HG03139 (cell line): ENCODE results near the gene NUDT2.
"Not testable (repeated sequence)": the region's sequence is repeated elsewhere in the genome, so short reads cannot be mapped to it uniquely, and the experiment has no call there.

Source experiments
- ATAC-seq: cut with Tn5 transposase; IDR thresholded peaks from one replicate; pipeline ENCODE4 v1.9.1; 2021; ENCODE audit not compliant: unreplicated experiment

Gene NUDT2

DNA sequence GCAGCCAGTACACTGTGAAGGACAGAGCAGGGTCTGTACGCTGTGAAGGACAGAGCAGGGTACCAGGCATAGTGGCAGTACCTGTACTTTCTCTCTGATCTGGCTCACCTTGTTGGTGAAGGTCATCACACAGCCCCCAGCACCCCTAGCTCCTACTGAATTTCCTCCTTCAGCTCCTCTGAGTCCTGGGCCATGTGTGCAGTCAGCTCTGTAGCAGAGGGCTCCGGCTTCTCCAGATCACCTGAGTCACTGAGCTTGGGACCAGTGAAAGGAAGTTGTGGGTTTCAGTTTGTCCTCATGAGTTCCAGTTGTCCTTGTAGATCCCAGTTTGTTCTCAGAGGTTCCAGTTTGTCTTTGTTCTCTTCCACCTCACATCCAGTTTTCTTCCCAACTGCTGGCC lies 5.5 kb downstream of the NUDT2 start:
- no peak for ATAC-seq

- no peak for ATAC-seq
Measured at GRCh38 chr9:34335376-34335775, 6.0 kb downstream of the NUDT2 start.

- no peak for ATAC-seq
Measured at GRCh38 chr9:34337403-34337802, 8.0 kb downstream of the NUDT2 start.

- not testable (repeated sequence) for ATAC-seq
Measured at GRCh38 chr9:34338079-34338478, 8.7 kb downstream of the NUDT2 start.

DNA sequence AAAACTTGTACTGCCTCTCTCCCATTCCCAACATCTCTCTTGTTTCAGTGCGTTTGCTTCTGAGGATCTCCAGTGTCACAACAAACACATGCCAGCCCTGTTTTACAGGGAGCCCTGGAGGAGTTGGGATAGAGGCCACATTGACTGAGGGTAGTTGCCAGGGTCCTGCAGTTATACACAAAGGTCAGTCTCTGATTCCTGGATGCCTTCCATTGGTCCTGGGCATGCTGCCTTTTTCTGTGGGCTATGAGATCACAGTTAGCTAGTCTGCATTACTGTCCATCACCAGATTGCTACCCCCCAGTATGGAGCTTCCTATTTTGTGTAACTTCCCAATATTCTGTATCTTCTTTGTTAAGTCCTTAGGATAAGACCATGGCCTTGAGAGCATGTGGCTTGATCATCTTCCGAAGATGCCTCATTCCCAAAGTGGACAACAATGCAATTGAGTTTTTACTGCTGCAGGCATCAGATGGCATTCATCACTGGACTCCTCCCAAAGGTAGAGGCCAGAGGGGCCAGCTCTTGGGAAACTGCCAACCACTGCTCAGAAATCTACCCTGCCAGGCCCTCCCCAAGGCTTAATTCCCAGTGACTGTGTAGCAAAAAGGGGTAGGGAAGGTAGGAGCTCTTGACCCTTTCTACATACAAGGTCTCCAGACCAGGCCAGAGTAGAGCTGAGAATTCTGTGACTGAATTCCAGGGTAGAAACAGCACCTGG lies 9.5 kb downstream of the NUDT2 start:
- ATAC-seq: no peak

- ATAC-seq: no peak
Measured at GRCh38 chr9:34341659-34342295, 12.4 kb downstream of the NUDT2 start.

DNA sequence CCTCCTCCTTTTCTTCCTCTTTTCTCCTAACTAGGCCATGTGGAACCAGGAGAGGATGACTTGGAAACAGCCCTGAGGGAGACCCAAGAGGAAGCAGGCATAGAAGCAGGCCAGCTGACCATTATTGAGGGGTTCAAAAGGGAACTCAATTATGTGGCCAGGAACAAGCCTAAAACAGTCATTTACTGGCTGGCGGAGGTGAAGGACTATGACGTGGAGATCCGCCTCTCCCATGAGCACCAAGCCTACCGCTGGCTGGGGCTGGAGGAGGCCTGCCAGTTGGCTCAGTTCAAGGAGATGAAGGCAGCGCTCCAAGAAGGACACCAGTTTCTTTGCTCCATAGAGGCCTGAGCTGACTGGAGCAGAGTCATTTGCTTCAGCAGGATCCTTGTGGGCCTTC lies 13.7 kb downstream of the NUDT2 start:
- ATAC-seq: no peak

- no peak for ATAC-seq
Measured at GRCh38 chr9:34343605-34344004, 14.2 kb downstream of the NUDT2 start.

DNA sequence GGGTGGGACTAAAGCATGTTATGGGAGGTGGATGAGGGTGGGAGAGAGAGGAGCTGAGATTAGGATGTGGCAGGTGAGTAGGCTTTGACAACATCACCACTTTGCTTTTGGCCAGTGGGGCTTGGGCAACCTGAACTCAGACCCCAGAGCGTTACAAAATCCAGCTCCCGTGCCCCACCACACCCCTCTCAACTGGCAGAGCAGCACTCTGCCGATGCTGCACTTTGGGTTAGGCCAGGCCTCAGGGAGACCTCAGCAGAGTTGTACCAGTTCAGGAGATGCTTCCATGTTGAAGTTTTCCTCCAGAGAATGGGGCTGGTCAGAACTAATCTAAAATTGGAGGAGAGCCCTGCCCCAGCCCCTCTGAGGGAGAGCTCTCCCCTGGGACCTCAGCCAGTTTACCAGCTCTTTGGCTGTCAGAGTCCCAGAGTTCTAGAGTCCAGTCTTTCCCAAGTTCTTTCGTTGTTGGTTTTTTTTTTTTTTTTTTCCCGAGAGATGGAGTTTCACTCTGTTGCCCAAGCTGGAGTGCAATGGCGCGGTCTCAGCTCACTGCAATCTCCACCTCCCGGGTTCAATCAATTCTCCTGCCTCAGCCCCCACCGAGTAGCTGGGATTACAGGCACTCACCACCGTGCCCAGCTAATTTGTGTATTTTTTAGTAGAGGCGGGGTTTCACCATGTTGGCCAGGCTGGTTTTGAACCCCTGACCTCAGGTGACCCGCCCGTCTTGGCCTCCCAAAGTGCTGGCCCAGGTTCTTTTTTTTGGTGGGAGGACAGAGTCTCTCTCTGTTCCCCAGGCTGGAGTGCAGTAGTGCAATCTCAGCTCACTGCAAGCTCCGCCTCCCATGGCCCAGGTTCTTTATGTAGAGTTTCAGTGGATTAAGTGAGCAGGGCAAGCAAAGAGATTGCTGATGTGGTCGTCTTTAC lies 17.8 kb downstream of the NUDT2 start:
- no peak for ATAC-seq

- ATAC-seq: no peak
Measured at GRCh38 chr9:34347800-34348158, 18.4 kb downstream of the NUDT2 start.

- ATAC-seq: no peak
Measured at GRCh38 chr9:34349324-34349723, 20.0 kb downstream of the NUDT2 start.

GRCh38 chr9:34352122-34352652 lies 22.8 kb downstream of the NUDT2 start:
- ATAC-seq: not testable (repeated sequence)

GRCh38 chr9:34352957-34353356 lies 23.6 kb downstream of the NUDT2 start:
- not testable (repeated sequence) for ATAC-seq

GRCh38 chr9:34362614-34363214 lies 33.3 kb downstream of the NUDT2 start:
- no peak for ATAC-seq

- no peak for ATAC-seq
Measured at GRCh38 chr9:34363619-34364351, 34.4 kb downstream of the NUDT2 start.

DNA sequence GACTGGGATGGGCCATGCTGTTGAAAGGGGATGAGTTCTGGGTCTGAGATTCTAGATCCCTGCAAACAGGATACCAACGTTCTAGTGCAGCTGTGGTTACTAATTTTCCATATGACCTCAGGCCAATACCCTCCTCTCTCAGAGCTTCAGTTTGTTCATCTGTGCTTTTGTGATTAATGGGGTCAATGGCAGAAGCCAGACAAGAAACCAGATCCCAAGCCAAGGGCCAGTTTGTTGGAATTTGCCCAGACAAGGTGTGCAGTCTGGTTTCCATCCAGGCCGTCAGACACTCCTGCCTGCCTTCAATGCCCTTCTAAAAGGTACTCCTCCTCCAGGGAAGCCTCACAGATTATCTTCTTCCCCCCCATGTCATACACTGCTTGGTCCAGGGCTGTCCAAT lies 35.9 kb downstream of the NUDT2 start:
- no peak for ATAC-seq

DNA sequence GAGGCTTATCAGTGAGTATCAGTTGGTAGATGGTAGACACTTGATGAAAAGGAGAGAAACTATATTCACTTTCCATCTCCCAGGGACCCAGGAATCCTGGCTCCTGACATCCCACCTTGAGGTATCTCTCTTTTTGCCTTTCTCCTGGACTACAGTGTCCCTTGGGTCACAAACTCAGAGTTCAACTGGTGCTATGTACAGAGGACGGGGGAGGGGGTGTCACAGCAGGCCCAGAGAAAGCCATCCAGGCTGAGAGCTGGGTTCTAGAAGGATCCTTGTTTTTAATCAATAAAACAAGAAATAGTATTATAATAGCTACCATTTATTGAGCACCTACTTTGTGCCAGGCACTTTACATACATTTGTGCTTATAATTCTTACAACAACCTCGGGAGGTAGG lies 37.0 kb downstream of the NUDT2 start:
- no peak for ATAC-seq

DNA sequence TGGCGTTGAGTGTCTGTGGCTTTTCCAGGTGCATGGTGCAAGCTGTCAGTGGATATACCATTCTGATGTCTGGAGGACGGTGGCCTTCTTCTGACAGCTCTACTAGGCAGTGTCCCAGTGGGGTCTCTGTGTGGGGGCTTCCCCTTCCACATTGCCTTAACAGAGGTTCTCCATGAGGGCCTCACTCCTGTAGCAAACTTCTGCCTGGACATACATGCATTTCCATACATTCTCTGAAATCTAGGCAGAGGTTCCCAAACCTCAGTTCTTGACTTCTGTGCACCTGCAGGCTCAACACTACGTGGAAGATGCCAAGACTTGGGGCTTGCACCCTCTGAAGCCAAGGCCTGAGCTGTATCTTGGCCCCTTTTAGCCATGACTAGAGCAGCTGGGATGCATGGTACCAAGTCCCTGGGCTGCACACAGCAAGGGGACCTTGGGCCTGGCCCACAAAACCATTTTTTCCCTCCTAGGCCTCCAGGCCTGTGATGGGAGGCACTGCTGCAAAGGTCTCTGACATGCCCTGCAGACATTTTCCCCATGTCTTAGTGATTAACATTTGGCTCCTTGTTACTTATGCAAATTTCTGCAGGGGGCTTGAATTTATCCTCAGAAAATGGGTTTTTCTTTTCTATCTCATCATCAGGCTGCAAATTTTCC lies 38.5 kb downstream of the NUDT2 start:
- not testable (repeated sequence) for ATAC-seq

GRCh38 chr9:34368796-34369195 lies 39.4 kb downstream of the NUDT2 start:
- not testable (repeated sequence) for ATAC-seq

DNA sequence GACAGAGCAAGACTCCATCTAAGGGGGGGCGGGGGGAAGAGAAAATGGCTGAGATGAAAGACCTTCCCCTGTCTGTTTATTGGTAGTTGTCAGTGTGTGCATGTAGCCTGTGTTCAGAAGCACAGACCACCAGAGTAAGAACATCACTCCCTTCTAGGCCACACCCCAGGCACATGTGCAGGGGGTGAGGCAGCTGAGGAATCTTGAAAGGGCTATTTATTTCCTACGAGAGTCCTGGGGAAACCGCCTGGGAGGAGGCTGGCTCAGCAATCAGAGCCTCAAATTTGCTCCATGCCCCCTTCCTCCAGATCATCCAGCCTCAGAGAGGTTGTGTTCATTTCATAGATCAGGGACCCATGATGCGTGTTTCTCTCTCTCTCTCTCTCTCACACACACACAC lies 40.3 kb downstream of the NUDT2 start:
- no peak for ATAC-seq
